GM20000 (cell line): Measurements from ENCODE around the gene GALNT12.

ENCODE experiments used
- DNase-seq: peaks from one replicate; pipeline ENCODE4 v3.0.0; 2012; ENCODE audit warnings: low spot score
- TF ChIP-seq, protein P1 (sequence below): IDR thresholded peaks from 2 replicates; pipeline ENCODE4 v1.5.1; 2012; ENCODE audit warnings: mild to moderate bottlenecking, control low read depth; ENCODE audit errors: extremely low read depth, missing control alignments

Gene GALNT12

GRCh38 chr9:98865284-98865875, 57.9 kb downstream of the GALNT12 start:
- TF ChIP-seq, protein P1, sequence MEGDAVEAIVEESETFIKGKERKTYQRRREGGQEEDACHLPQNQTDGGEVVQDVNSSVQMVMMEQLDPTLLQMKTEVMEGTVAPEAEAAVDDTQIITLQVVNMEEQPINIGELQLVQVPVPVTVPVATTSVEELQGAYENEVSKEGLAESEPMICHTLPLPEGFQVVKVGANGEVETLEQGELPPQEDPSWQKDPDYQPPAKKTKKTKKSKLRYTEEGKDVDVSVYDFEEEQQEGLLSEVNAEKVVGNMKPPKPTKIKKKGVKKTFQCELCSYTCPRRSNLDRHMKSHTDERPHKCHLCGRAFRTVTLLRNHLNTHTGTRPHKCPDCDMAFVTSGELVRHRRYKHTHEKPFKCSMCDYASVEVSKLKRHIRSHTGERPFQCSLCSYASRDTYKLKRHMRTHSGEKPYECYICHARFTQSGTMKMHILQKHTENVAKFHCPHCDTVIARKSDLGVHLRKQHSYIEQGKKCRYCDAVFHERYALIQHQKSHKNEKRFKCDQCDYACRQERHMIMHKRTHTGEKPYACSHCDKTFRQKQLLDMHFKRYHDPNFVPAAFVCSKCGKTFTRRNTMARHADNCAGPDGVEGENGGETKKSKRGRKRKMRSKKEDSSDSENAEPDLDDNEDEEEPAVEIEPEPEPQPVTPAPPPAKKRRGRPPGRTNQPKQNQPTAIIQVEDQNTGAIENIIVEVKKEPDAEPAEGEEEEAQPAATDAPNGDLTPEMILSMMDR, result no peak
- DNase-seq, result no peak

DNA sequence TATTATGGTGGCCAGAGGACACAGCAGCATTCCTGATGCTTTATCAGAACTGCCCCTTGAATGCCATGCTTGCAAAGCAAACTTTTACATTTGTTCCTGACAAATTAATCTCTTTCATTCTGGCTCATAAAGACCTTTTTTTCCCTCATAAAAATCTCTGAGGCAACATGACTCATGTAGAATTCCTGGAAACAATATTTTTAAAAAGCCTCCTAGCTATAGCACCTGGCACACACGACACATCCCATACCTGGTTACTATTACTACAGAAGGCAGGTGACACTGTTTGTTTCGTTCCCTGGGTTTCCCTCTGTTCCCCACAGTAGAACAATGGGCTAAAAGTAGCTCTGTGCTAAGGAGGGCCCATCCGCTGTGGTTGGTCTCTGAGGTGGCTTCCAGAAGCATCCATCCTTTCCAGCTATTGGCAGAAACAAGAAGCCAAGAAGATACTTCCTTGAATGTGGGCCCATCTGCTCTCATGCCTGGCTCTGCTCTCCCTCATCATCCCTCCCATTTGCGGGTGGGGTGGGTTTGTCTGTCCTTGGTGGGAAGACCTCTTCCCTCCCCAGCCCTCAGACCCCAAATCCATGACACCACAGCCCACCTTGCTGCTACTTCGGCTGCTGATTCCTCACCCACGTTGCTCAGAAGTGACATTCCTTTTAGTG, 59.1 kb downstream of the GALNT12 start:
- TF ChIP-seq, protein P1, result no peak
- DNase-seq, result no peak

DNA sequence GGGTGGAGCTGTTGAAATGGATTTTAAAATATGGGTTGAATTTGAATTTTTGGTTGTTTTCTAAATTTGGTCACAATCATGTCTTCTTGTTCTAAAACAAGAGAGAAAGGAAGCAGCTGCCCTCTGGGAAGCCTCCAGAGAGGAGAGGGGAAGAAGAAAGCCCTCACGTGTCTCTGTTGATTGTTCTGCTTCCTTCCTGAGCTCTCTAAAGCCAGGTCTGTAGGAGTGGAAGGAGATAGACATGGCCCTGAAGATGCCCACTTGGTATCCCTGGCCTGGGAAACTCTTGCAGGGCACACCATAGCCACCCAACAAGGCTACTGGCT, 59.6 kb downstream of the GALNT12 start:
- no peak for DNase-seq
- TF ChIP-seq, protein P1, result no peak

DNA sequence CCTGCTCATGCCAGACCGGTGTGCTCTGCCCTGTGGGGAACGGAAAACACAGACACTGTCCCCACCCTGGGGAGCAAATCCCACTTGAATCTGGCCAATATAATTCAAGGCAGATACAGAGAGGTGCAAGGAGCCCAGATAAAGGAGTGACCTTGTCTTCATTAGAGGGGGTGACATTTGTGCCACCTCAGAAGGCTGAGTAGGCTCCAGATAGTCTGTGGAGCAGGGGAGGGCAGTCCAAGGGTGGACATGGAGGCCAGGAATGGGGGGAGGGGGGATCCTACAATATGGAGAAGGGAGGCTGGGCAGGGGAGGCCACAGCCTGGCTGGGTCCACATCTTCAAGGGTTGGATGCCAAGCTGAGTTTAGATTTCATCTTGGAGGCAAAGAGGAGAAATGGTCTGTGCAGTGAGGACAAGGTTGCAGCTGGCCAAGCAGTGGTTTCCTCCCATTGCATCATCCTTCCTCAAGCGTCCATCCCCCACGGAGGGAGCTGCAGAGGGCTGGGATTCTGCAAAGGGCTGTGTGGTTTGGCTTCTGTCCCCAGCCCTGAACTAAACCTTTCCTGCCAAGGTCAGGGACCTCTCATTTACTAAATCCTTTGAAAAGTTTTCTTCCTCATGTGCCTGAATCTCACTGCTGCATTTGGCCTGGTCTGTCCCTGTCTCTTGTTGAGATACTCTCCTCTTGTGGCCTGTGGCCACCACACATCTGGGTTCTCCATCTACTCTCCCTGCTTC, 60.1 kb downstream of the GALNT12 start:
- no peak for DNase-seq
- TF ChIP-seq, protein P1, result no peak

- DNase-seq, result no peak
- TF ChIP-seq, protein P1, result no peak
These were observed 61.7 kb downstream of the GALNT12 start for GRCh38 chr9:98869078-98869745.

DNA sequence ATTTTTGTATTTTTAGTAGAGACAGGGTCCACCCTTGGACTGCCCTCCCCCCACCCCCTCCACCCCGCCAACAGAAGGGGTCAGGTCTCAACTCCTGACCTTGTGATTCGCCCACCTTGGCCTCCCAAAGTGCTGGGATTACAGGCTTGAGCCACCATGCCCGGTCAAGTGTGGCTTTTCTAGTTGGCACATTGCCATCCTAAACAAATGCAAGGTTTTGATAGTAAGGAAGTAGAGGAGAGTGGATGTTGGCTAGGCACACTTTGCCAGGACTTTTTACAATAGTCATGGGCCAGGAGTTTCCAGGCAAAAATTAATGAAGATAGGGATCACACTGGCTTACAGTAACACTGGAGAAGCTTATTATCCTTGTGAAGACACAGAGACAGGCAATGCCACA, 62.4 kb downstream of the GALNT12 start:
- no peak for DNase-seq
- TF ChIP-seq, protein P1, result no peak
